GM19035 (cell line): Measurements from ENCODE around the gene STXBP5.

ENCODE experiments used
- ATAC-seq: cut with Tn5 transposase; IDR thresholded peaks from one replicate; pipeline ENCODE4 v1.9.1; 2021; ENCODE audit not compliant: unreplicated experiment

Gene STXBP5

GRCh38 chr6:147204060-147204785 lies at the start of gene STXBP5:
TSS of gene STXBP5 (plus strand) at chr6:147204417. CDS start at chr6:147204533, 116 bp downstream.
- peak; percentile 36 for ATAC-seq

GRCh38 chr6:147154454-147154853 lies 49.8 kb upstream of the STXBP5 start:
- ATAC-seq = no peak

GRCh38 chr6:147156218-147156617 lies 48.0 kb upstream of the STXBP5 start:
- ATAC-seq = no peak

- no peak for ATAC-seq
These were observed 47.3 kb upstream of the STXBP5 start for GRCh38 chr6:147156799-147157382.

GRCh38 chr6:147157930-147158329 lies 46.3 kb upstream of the STXBP5 start:
- no peak for ATAC-seq

- ATAC-seq = no peak
These were observed 45.3 kb upstream of the STXBP5 start for GRCh38 chr6:147158881-147159280.

- ATAC-seq = no peak
These were observed 44.5 kb upstream of the STXBP5 start for GRCh38 chr6:147159536-147160374.

- ATAC-seq = no peak
These were observed 43.6 kb upstream of the STXBP5 start for GRCh38 chr6:147160593-147160992.

GRCh38 chr6:147161253-147161973 lies 42.8 kb upstream of the STXBP5 start:
- ATAC-seq = no peak

GRCh38 chr6:147161974-147162495 lies 42.2 kb upstream of the STXBP5 start:
- no peak for ATAC-seq

- ATAC-seq = no peak
These were observed 39.5 kb upstream of the STXBP5 start for GRCh38 chr6:147164761-147165160.

- no peak for ATAC-seq
These were observed 37.8 kb upstream of the STXBP5 start for GRCh38 chr6:147166360-147166944.

GRCh38 chr6:147166992-147167391 lies 37.2 kb upstream of the STXBP5 start:
- ATAC-seq = no peak

- no peak for ATAC-seq
These were observed 36.4 kb upstream of the STXBP5 start for GRCh38 chr6:147167576-147168461.

GRCh38 chr6:147169529-147169928 lies 34.7 kb upstream of the STXBP5 start:
- ATAC-seq = no peak

GRCh38 chr6:147170269-147170668 lies 33.9 kb upstream of the STXBP5 start:
- ATAC-seq = no peak

GRCh38 chr6:147173140-147173539 lies 31.1 kb upstream of the STXBP5 start:
- no peak for ATAC-seq

GRCh38 chr6:147173675-147174308 lies 30.4 kb upstream of the STXBP5 start:
- ATAC-seq = no peak

GRCh38 chr6:147176795-147177194 lies 27.4 kb upstream of the STXBP5 start:
- ATAC-seq = no peak
